GM21529 (cell line): ENCODE results near the gene KCNK15.

Experiments
- ATAC-seq: cut with Tn5 transposase; IDR thresholded peaks from one replicate; pipeline ENCODE4 v1.9.1; 2021; ENCODE audit not compliant: unreplicated experiment

The KCNK15 gene

DNA sequence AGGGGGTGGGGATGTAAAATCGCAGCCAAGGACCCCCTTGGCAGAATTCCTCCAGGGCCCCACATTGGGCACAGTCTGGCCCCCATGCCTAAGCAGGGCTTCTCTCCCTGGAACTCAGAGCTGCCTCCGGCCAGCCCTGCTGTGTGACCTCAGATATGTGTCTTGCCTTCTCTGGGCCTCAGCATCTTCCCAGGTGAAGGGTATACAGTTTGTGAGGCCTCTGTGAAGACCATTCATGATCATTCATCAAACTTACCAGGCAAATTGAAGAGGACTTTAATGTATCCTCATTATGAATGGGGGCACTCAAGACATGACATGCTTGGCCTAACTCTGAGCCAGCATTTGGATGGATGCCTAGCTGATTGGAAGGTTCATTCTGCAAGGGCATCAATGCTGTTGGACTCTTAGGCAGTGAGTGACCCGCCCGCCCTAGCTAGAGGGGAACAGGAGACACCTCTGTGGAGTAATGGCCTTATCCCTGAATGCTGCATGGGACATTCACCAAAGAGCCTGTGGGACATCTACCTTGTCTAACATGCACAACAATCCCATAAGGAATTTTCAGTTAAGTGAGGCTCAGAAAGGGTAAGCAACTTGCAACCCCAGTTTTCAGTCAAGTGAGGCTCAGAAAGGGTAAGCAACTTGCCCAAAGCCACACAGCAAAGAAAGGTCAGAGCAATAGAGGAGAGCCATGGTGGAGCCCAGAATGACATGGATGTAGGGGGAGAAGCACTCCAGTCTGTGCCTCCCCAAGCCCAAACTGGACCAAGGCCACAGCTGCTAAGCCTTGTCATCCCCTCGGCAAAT lies 30.0 kb upstream of the KCNK15 start:
- no peak for ATAC-seq

DNA sequence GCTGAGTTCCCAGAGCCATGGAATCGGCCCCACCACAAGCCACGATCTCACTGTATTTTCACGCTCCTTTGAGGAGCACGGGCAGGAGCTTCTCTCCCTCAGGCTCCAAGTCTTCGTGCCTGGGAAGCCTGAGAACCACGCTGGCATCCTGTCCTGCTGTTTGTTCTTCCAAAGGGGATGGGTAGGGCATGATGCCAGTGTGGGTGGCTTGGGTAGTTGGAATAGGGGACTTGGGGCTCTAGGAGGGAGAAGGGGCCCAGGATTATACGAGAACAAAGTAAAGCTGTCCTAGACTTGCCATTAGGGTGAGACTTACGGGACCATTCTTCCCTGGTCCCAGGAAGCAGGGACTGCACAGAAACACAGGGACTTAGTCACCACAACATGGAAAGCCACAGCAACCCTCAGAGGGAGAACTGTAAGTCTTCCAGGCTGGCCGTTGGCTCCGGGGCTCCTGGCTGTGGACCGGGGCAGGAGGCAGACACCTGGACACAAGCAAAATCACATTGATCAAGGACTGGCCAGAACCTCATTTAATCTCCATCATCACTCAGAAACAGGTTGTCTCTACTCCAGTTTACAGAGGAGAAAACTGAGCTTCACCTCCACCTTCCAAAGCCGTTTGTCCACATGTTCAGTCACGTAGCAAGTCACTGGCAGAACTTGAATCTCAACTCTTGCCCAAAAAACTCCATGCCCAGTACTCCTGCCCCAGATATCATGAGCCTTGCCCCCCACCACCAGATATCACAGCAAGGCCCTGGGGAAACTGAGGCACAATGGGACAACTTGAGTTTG lies 29.2 kb upstream of the KCNK15 start:
- no peak for ATAC-seq

DNA sequence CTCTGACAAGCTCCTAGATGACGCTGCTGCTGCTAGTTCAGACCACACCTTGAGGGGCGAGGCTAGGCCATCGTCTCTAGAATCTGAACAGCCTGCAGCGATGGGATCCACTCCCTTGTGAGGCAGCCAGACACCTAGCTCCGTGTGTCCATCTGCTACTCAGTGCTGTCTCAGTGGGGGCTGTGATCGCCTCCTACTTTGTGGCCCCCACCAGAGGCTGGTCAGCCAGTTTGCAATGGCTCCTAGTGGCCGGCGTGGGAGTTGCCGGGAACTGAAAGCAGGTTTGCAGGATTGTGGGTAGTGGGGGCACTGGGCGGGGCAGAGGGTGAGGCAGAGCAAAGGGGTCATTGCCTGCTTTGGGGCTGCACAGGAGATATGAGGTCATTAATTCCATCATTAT lies 27.7 kb upstream of the KCNK15 start:
- ATAC-seq = no peak

DNA sequence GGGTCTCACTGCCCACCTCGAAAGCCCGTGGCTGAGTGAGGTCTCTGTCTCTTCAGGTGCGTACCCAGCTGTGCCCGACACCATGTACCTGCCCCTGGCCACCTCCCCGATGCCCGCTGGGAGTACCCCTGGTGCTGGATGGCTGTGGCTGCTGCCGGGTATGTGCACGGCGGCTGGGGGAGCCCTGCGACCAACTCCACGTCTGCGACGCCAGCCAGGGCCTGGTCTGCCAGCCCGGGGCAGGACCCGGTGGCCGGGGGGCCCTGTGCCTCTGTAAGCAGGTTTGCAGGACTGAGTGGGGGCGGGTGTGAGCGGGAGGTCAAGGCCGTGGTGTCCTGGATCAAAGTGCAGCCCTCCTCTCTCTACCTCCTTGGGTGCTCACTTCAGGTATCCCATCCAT lies 25.8 kb upstream of the KCNK15 start:
- no peak for ATAC-seq

DNA sequence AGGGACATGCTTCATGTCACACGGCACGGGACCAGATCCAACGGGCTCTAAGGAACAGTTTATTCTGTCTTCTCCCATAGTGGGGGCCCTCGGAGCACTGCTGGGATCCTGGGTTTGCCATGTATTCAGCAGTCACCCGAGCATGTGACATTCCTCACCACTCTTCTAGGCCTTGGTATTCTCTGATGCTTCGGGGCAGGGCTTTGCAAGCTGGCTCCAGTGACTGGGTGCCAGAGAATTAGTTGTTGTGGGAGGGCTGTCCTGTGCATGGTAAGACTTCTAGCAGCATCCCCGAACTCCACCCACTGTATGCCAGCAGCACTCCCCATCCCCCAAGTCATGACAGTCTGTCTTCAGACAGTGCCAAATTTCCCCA lies 25.1 kb upstream of the KCNK15 start:
- no peak for ATAC-seq

DNA sequence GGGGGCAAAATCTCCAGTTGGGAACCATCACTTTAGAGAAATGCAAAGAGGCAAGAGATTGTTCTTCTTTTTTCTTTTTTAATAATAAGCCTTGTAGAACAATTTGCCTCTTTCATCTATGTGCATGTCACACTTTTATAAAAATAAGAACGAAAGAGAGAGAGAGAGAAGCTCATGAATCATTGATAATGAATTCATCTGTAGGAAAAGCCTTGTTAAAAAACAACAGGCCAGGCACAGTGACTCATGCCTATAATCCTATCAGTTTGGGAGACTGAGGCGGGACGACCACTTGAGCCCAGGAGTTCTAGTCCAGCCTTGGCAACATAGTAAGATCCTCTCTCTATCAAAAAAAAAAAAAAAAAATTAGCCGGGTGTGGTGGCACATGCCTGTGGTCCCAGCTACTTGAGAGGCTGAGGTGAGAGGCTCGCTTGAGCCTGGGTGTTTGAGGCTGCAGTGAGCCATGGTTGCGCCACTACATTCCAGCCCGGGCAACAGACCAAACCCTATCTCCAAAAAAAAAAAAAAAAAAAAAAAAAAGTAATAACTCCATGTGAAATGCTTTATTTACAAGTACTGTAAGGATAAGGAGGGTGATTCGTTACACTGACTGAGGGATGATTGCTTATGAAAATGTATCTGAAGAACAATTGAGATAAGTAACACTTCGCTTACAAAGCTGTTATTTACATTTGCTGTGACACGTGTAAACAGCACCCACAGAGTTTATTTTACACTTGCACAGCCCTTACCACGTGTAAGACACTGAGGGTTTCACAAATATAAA lies 24.5 kb upstream of the KCNK15 start:
- no peak for ATAC-seq

DNA sequence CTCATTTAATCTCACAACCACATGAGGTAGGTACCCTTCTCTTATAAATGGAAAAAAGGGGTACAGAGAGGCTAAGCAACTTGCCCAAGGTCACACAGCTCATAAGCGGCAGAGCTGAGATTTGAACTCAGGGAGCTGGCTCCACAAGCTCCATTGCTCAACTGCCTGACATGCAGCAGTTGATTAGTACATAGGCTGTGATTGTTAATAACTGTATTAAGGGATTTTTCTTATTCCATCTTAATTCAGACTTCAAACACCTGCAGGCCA lies 23.9 kb upstream of the KCNK15 start:
- ATAC-seq = no peak

DNA sequence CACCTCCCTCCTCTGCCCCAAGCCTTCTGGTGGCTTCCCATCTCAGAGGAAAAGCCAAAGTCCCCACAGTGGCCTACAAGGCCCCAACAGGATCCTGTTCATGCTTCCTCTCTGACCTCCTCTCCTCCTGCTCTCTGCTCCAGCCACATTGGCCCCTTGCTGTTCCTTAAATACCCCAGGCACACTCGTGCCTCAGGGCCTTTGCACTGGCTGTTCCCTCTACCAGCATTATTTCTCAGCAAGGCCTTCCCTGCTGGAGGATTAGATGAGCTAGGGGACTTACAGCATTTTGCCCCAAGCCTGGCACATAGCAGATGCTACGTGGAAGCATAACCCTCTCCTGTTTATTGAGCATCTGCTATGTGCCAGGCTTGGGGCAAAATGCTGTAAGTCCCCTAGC lies 22.7 kb upstream of the KCNK15 start:
- no peak for ATAC-seq

DNA sequence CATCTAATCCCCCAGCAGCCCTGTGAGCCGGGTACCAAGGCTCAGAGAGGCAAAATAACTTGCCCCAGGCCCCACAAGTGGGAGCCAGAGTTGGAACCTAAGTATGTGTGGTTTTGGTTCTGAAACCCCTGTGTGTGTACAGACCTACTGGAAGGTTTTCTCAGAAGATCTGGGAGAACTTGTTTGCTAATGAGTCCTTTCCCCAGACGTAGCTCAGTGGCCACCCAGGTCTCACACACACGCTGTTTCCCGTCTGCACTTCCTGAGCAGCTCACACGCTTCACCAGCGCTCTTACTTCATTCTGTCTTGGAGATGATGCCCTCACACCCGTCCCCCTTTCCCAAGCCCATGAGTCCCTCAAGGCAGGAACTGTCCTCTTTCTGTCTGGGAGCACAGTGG lies 22.3 kb upstream of the KCNK15 start:
- ATAC-seq = no peak

DNA sequence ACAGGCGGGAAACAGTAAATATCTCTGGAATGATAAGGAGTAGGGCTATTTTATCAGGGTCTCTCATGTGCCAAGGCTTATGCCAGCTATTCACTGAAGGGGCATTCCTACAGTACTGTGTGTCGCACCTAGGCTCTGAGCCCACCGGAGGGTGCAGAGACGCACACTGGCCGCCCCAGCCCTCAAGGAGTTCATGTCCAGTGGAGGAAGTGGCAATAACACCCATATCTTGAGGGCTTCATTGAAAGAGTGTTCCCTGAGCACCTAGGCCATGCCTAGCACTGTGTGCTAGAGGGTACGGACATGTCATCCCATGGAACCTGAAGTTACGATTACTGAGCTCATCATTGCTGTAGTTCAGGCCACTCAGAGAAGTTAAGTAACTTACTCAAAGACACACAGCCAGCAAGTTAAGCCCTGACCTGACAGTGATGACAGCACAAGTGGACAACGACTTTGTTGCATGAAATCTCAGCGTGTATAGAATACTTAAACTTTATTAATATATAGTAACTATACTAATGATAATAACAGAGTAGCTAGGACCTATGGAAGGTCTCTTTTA lies 21.8 kb upstream of the KCNK15 start:
- no peak for ATAC-seq

DNA sequence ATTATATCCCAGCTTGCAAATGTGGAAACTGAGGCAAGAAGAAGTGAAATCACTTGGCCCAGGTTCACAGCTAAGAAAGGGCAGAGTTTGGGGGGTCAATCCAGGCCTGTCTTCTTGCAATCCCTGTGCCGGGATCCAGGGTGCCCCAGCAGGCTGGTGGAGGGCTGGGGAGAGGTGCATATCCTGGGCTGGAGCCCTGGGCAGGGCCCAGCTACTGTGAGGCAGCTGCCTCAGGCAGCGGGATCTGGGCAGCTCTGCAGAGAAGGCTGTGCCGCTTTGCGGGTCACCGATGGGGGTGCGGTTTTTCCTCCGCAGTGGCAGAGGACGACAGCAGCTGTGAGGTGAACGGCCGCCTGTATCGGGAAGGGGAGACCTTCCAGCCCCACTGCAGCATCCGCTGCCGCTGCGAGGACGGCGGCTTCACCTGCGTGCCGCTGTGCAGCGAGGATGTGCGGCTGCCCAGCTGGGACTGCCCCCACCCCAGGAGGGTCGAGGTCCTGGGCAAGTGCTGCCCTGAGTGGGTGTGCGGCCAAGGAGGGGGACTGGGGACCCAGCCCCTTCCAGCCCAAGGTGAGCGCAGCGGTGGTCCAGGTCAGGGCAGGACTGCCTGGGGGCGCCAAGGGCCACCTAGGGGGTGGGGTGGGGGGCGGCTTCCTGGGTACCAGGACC lies 21.1 kb upstream of the KCNK15 start:
- ATAC-seq = no peak

DNA sequence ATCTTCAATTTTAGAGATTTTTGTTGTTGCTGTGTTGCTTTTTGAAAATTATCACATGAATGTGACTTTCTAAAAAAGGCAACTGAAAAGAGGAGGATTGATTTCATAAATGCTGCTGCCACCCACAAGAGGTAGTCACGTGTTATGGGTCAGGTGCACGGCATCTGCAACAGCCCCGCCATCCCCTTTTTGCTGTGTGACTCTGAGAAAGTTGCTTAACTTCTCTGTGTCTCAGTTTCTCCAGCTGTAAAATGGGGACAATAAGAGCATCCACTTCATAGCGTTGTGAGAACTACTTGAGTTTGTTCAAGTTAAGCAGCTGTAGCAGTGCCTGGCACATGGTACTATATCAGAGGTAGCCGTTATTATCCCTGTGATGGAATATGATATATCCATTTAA lies 19.8 kb upstream of the KCNK15 start:
- ATAC-seq = no peak

DNA sequence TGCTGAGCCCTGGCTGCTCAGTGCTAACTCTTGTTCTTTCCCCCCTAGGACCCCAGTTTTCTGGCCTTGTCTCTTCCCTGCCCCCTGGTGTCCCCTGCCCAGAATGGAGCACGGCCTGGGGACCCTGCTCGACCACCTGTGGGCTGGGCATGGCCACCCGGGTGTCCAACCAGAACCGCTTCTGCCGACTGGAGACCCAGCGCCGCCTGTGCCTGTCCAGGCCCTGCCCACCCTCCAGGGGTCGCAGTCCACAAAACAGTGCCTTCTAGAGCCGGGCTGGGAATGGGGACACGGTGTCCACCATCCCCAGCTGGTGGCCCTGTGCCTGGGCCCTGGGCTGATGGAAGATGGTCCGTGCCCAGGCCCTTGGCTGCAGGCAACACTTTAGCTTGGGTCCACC lies 18.6 kb upstream of the KCNK15 start:
- no peak for ATAC-seq

DNA sequence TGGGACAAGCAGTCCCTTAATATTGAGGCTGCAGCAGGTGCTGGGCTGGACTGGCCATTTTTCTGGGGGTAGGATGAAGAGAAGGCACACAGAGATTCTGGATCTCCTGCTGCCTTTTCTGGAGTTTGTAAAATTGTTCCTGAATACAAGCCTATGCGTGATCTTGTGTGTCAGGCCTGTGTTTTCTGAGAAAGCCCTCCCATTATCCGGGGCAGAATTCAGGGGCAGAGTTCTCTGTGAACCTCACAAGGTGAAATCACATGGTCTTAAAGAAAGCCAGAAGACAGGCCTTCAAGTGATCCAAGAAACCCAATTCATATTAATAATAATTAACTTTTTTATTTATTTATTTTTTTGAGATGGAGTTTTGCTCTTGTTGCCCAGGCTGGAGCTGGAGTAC lies 18.0 kb upstream of the KCNK15 start:
- no peak for ATAC-seq

DNA sequence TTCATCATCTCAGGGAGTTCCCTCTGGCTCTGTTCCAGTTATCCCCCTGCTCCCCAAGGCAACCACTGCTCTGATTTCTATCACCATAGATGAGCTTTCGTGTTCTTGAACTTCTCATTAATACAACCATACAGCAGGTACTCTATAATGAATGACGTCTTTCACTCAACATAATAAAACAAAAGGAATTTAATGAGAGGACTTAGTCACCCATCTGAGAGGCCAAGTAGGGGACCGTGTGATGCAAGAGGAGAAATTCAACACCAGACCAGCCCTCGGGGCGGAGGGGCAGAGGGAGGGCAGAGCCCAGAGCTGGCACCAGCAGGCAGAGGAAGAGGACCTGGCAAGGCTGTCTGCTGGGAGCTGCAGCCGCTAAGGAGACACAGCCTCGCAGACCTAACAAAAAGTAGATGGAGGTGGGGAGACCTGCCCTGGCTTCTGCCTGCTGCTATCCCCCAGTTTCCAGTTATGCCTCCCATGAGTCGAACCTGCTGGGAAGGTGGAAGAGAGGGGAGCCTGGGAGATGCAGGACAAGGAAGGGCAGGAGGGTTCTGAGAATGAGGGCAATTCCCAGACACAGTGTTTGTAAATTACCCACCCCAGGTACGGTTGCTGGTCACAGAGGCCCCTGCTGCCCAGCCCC lies 16.7 kb upstream of the KCNK15 start:
- no peak for ATAC-seq

DNA sequence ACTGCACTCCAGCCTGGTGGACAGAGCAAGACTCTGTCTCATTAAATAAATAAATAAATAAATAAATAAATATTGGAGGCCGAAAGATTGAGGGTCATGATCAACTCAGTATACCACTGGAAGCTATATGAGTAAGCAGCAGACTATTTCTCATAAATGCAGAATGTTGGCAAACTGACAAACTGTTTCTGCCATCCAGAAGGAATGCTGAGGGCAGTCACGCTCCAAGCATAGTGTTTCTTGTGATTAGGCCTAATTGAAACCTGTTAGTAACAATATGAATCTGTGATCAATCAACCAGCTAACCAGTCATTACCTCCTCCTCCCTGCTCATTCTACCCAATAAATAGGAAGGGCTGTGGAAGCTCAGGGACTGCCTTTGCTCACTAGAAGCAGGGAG lies 15.2 kb upstream of the KCNK15 start:
- ATAC-seq = no peak

DNA sequence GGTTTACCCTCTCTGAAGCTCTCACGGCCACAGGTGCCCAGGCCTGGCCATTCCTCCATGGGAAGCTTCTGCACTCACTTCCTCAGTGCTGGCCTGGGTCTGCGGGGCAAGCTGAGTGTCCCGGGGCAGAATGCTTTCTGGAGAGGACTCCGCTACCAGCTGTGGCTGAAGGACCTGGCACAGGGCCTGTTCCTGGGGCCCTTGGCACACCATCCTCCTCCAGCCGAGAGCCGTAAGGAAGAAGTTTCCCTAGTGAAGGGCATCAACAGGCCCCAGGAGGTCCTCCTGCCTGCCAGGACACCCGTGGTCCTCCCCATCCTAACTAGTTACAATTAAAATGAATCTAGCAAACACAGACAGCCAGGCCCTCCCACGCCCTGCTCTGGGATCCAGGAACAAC lies 14.0 kb upstream of the KCNK15 start:
- no peak for ATAC-seq

DNA sequence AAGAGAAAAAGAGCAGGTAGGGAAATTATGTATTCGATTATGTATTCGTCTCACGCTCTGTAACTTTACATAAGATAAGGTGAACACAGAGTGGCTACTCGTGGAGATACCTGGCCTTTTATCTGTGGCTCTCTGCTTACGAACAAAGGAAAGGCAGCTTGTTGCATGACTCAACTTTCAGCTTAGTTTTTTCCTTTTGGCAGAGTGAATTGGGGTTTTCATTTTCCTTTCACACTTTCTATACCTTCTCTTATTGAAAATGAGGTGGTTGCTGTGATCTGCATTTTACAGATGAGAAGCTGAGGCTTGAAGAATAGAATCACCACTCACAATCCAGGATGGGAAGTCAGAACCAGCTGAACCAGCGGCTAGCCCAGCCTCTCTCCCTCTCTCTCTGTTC lies 13.3 kb upstream of the KCNK15 start:
- no peak for ATAC-seq

DNA sequence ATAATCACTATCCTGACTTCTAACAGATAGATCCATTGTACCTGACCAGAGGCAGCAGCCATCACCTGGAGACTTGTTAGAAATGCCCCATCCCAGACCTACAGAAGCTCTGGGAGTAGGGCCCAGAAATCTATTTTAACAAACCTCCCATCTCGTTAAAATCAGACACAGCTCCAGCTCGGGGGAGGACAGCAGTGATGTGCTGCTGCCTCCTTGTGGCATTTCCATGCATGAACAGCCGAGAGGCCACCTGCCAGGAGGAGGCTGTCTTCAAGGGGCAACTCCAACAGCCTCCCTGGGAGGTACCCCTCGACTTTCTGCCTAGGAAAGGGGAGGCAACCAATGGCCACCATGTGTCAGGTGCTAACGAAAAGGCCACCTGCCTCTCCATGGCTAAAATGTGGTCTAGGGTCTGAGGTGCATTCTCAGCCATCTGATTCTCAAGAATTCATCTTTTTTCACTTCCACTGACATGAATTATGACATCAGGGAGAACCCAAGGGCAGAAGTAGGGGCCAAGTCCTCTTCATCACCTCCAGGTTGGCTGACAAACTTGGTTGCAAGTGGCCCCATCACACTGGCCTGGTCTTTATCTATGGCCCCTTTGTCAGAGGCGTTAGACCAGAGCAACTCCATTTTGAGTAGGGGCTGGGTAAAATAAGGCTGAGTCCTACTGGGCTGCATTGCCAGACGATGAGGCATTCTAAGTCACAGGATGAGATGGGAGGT lies 12.2 kb upstream of the KCNK15 start:
- ATAC-seq = no peak

DNA sequence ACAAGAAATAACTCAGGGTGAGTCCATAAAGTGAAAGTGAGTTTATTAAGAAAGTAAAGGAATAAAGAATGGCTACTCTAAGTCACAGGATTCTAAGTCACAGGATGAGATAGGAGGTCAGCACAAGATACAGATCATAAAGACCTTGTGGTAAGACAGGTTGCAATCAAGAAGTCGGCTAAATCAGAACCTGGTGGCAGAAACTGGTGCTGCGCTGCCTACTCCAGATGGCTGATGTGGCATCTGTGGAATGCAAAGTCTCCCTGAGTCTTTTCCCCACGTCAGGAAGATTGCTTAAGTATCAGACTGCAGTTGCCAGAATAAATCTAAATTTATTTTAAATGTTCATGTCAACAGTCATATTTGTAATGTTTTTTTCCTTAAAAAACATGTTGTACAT lies 10.7 kb upstream of the KCNK15 start:
- ATAC-seq = no peak
